ENCODE measurements around the gene GSTA1.
"Not testable (repeated sequence)": the region's sequence is repeated elsewhere in the genome, so short reads cannot be mapped to it uniquely, and the experiment has no call there.

GRCh38 chr6:52761673-52762491 lies 41.7 kb downstream of the GSTA1 start:
- TF ChIP-seq POLR2A (IDR thresholded peaks at IDR 0.05); CTCF (IDR thresholded peaks at IDR 0.05 in 4 of 5, conservative IDR thresholded peaks at IDR 0.05 in 1 of 5): not testable (repeated sequence)
